Spleen (tissue), 11 donors: ENCODE data around the gene PKNOX1. TPM values are rescaled to one million over a fixed set of nuclear protein-coding genes. Genes with fewer than 3 reads are reported as not detected.

Experiments used
- microRNA-seq, 3 donors: library from miRNA; unstranded; fragments of <30 nt; microRNA quantifications; one replicate each; pipeline versions ENCODE4 to v1.1.0, GENCODE V29; 2019 to 2020
- polyA plus RNA-seq, 3 donors: library from polyadenylated mRNA; stranded (reverse); fragments of 200-250 nt; gene quantifications; one replicate each; pipeline ENCODE4 v1.2.1, GENCODE V29; 2013
- small RNA-seq, 4 donors: library from RNA; depleted of rRNA; stranded (forward); fragments of <200 nt; gene quantifications; one replicate each; pipeline ENCODE3, GENCODE V24; 2016
- total RNA-seq, 7 donors: library from RNA; depleted of rRNA in 3 of 7; stranded (reverse); fragments of >200 nt in 3 of 7; fragmentation: NEBNext Ultra II Directional in 4 of 7; extraction: Animal tissue kit (Norgen Biotek cat#: 25700) in 4 of 7; gene quantifications; one replicate each; pipeline versions ENCODE4 v1.1.0 to v1.2.1, GENCODE V29; 2016 to 2021
- donor health status: healthy with polysubstance abuse.
- donor health status: DM: no; HTN: no; CAD: no; lungs with moderate emphysema.
- donor health status: DM: no; HTN: no; CAD: no.
- donor health status: Bipolar disorder and iron deficiency.
- donor health status: healthy.
- donor health status: DM: no; HTN: no; CAD: no.
- donor health status: DM: yes; HTN: yes; CAD: no.

Gene PKNOX1
- total and polyA plus RNA-seq, 10 donors, result 7.3 to 21.2 (median 12.7) TPM

Small RNA genes lying within 50 kb of the gene (microRNA-seq; reads per million reads assigned to microRNA genes)
- 0 reads per million in 3 donors for gene MIR5692B

Small RNA genes lying within 50 kb of the gene (small RNA-seq; reads per million reads assigned to genes)
- 0 reads per million in 4 donors for gene MIR5692B

Other genes with a start within 250 kb of the PKNOX1 start
- gene WDR4, start 95.0 kb upstream of the PKNOX1 start, total RNA-seq, result 10 to 100 TPM; 11.2 to 31.3 (median 20.7) TPM
- gene WDR4, start 95.0 kb upstream of the PKNOX1 start, polyA plus RNA-seq, result 10 to 100 TPM in 2 of 3 donors, 1 to 10 TPM in 1; 6.1 to 17.4 (median 11.6) TPM
- gene NDUFV3, start 81.3 kb upstream of the PKNOX1 start, total RNA-seq, result 10 to 100 TPM; 27.2 to 38.8 (median 37.1) TPM
- 10 to 100 TPM; 12.0 to 18.7 (median 12.1) TPM for gene NDUFV3, start 81.3 kb upstream of the PKNOX1 start, polyA plus RNA-seq
- gene ERVH48-1, start 48.9 kb upstream of the PKNOX1 start, total RNA-seq, result not detected
- gene ERVH48-1, start 48.9 kb upstream of the PKNOX1 start, polyA plus RNA-seq, result under 1 TPM in 1 of 3 donors, not detected in 2; 0.05 TPM
- gene CBS, start 101.3 kb downstream of the PKNOX1 start, total RNA-seq, result 10 to 100 TPM in 1 of 7 donors, 1 to 10 TPM in 6; 1.2 to 10.9 (median 4.5) TPM
- gene CBS, start 101.3 kb downstream of the PKNOX1 start, polyA plus RNA-seq, result 1 to 10 TPM in 2 of 3 donors, under 1 TPM in 1; 0.65 to 2.9 (median 1.4) TPM
- gene U2AF1, start 133.0 kb downstream of the PKNOX1 start, total RNA-seq, result 10 to 100 TPM; 15.2 to 98.0 (median 61.2) TPM
- 10 to 100 TPM; 36.7 to 70.8 (median 40.7) TPM for gene U2AF1, start 133.0 kb downstream of the PKNOX1 start, polyA plus RNA-seq
- not detected for gene CRYAA, start 194.4 kb downstream of the PKNOX1 start, total RNA-seq
- not detected for gene CRYAA, start 194.4 kb downstream of the PKNOX1 start, polyA plus RNA-seq